PFSK-1 (cell line): Measurements from ENCODE around the gene SCAMP1.

Experiments used
- FOXP2 ChIP-seq: optimal IDR thresholded peaks from 2 replicates; pipeline ENCODE3; 2011; ENCODE audit warnings: borderline replicate concordance, control low read depth, inconsistent platforms; ENCODE audit not compliant: insufficient read depth; ENCODE audit errors: extremely low read length, extremely low read depth
- POLR2AphosphoS5 ChIP-seq: IDR thresholded peaks from 2 replicates; pipeline ENCODE4 v1.6.1; 2012; ENCODE audit warnings: low read depth, mild to moderate bottlenecking, control low read depth, low read length, moderate library complexity
- SIN3A ChIP-seq: IDR thresholded peaks from 2 replicates; pipeline ENCODE4 v1.6.1; 2012; ENCODE audit warnings: mild to moderate bottlenecking, low read length, moderate library complexity, borderline replicate concordance; ENCODE audit not compliant: insufficient read depth
- TAF1 ChIP-seq: IDR thresholded peaks from 2 replicates; pipeline ENCODE4 v1.6.1; 2012; ENCODE audit warnings: low read length, control low read depth, borderline replicate concordance; ENCODE audit not compliant: insufficient read depth
- TF ChIP-seq, protein P1 (sequence below), 2 experiments: IDR thresholded peaks; 2 replicates each; pipeline versions ENCODE4 v1.6.1 to v1.8.0; 2011 to 2012; ENCODE audit warnings: low read depth in 2 of 2, low read length in 2 of 2, control low read depth in 1 of 2, inconsistent platforms in 1 of 2, mild to moderate bottlenecking in 1 of 2, moderate library complexity in 1 of 2; ENCODE audit not compliant: insufficient read depth in 1 of 2

Gene SCAMP1

DNA sequence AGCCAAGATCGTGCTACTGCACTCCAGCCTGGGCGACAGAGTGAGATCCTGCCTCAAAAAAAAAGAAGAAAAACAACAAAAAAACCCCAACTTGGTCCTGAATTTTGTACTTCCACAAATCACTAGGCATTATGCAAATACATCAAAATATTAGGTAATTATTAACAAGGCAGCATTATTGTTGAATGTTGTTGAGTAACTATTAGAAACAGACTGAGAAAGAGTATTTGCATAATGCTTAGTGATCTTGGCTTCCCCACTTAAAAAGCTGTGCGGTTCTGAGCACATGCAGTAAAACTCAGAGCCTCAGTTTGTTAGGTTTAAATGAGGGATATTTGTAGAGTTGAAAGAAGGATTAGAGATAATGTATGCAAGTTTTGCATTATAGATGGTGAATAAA, 64.2 kb downstream of the SCAMP1 start:
- TF ChIP-seq FOXP2 = no peak

DNA sequence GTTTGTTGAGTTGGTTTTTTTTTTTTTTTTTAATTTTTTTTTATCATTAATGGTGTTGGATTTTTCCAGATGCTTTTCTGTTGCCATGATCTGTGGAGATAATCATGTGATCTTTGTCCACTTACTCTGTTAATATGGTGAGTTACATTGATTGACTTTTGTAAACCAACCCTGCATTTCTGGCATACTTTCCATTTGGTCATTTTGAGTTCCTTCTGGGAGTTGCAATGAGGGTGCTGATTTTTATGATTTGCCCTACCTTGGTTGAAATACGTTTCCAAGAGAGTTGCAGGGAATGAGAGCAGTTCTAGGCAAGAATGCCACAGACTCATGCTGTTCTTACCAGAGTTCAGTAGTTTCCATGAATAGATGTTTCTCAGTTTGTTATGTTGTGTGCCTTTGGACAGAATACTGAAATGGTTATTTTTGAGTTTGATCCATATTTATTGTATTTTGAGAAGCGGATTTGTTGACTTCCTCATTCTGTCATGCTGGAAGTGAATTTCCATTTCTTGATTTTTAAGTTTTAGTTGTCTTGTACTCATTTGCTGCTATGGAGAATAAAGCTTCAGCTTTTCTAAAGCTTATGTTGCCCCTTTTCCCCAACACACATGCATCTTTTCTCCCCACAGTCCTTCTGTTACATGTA, 69.0 kb downstream of the SCAMP1 start:
- TF ChIP-seq TAF1 (no peak), SIN3A (no peak), FOXP2 (no peak), POLR2AphosphoS5 (no peak)
- TF ChIP-seq, protein P1, sequence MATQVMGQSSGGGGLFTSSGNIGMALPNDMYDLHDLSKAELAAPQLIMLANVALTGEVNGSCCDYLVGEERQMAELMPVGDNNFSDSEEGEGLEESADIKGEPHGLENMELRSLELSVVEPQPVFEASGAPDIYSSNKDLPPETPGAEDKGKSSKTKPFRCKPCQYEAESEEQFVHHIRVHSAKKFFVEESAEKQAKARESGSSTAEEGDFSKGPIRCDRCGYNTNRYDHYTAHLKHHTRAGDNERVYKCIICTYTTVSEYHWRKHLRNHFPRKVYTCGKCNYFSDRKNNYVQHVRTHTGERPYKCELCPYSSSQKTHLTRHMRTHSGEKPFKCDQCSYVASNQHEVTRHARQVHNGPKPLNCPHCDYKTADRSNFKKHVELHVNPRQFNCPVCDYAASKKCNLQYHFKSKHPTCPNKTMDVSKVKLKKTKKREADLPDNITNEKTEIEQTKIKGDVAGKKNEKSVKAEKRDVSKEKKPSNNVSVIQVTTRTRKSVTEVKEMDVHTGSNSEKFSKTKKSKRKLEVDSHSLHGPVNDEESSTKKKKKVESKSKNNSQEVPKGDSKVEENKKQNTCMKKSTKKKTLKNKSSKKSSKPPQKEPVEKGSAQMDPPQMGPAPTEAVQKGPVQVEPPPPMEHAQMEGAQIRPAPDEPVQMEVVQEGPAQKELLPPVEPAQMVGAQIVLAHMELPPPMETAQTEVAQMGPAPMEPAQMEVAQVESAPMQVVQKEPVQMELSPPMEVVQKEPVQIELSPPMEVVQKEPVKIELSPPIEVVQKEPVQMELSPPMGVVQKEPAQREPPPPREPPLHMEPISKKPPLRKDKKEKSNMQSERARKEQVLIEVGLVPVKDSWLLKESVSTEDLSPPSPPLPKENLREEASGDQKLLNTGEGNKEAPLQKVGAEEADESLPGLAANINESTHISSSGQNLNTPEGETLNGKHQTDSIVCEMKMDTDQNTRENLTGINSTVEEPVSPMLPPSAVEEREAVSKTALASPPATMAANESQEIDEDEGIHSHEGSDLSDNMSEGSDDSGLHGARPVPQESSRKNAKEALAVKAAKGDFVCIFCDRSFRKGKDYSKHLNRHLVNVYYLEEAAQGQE (IDR thresholded peaks at IDR 0.05; ENCODE audit: insufficient read depth in 1 of 2, low read depth in 2 of 2, low read length in 2 of 2) = no peak

DNA sequence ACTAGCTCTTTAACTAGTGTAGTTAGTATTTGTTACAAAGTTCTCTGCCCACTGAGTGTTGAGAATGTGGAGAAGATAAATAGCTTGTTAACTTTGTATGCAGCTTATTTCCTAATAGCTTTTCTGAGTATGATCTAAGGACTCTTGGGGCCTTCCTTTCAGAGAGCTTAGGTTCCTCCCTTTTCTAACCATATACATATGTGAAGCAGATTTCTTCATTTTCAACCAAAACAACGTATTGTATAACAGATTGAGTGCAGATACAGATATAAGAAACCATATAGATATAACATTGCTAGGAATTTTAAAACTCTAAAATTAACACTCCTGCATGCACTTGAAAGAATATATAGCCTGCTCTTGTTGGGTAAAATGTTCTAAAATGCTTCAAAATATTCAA, 70.4 kb downstream of the SCAMP1 start:
- TF ChIP-seq FOXP2 = no peak
- TF ChIP-seq, protein P1 (IDR thresholded peaks at IDR 0.05; ENCODE audit: insufficient read depth in 1 of 2, low read depth in 2 of 2, low read length in 2 of 2) = no peak
- no peak for TF ChIP-seq POLR2AphosphoS5
- no peak for TF ChIP-seq TAF1
- TF ChIP-seq SIN3A = no peak

DNA sequence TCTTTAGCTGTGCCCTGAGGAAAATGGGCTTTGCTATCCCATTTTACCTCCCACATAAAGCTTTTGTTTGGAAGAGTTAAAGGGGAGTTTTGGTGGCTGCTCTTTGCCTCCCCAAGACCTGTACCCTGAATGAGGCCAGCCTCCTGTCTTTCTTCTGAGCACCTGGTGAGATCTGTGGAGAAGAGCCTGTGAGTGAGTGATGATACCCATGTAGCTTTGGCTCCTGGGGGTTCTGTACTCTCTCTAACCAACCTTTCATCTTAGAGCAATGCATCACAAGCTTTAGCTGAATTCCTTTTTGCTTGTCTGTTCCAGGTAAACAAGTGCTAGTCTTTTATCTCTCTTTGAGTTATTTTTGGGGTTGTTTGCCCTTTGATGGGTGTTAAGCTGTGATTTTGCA, 73.6 kb downstream of the SCAMP1 start:
- TF ChIP-seq, protein P1 (IDR thresholded peaks at IDR 0.05; ENCODE audit: insufficient read depth in 1 of 2, low read depth in 2 of 2, low read length in 2 of 2) = no peak
- TF ChIP-seq FOXP2 (no peak), SIN3A (no peak), TAF1 (no peak), POLR2AphosphoS5 (no peak)

DNA sequence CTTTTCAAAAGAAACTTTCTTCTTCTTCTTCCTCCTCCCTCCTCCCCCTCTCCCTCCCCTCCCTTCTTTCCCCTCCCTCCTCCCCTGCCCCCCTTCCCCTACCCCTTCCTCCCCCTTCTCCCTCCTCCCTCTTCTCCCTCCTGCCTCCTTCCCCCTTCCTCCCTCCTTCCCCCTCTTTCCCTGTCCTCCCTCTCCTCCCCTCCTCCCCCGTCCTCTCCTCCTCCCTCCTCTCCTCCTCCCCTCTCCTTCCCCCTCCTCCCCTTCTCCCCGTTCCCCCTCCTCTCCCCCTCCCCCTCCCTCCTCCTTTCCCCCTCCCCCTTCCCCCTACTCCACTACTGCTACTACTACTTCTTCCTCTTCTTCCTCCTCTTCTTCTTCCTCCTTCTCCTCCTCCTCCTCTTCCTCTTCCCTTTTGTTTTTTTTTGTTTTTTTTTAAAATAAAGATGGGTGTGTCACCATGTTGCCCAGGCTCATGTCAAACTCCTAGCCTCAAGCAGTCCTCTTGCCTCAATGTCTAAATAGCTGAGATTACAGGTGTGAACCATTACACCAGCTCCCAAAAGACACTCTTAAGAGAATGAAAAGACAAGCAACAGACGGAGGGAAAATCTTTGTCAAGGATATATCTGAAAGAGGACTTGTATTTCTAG, 87.5 kb downstream of the SCAMP1 start:
- TF ChIP-seq SIN3A (no peak), TAF1 (no peak), FOXP2 (no peak), POLR2AphosphoS5 (no peak)
- TF ChIP-seq, protein P1 (IDR thresholded peaks at IDR 0.05; ENCODE audit: insufficient read depth in 1 of 2, low read depth in 2 of 2, low read length in 2 of 2) = no peak
